GM21515 (cell line): Measurements from ENCODE around the gene SLC13A4.
"Not testable (repeated sequence)": the region's sequence is repeated elsewhere in the genome, so short reads cannot be mapped to it uniquely, and the experiment has no call there.

Experiments
- ATAC-seq: cut with Tn5 transposase; IDR thresholded peaks from one replicate; pipeline ENCODE4 v1.9.1; 2021; ENCODE audit not compliant: unreplicated experiment

Gene SLC13A4

GRCh38 chr7:135666846-135667245 lies 61.1 kb downstream of the SLC13A4 start:
- ATAC-seq: no peak

DNA sequence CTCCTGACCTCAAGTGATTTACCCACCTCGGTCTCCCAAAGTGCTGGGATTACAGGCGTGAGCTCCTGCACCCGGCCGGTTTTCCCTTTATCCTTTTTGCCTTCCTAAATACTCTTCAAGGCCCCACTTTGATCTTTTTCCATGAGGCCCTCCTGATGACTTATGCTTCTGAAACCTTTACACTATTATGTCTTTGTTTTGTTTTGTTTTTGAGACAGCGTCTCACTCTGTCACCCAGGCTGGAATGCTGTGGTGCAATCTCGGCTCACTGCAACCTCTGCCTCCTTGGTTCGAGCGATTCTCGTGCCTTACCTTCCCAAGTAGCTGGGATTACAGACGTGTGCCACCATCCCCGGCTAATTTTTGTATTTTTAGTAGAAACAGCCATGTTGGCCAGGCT lies 61.8 kb downstream of the SLC13A4 start:
- ATAC-seq: no peak

DNA sequence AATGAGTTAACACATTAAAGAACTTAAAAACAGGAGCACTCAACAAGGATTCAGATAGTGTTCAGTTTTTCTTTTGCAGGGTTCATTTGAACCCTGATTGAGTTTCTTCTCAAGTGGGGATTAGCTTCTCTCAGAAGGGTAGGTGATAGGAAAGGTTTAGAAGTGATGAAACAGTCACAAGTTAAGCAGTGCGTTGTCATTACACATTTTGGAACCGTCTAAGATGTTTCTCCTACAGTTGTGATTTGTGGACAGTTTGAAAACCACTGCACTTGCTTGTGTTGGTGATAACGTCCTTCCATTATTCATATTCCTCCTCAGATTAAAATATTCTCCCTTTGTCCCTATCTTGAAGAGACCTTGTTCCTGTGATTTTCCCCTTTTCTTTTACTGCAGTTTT lies 62.9 kb downstream of the SLC13A4 start:
- no peak for ATAC-seq

GRCh38 chr7:135664046-135664589 lies 63.9 kb downstream of the SLC13A4 start:
- no peak for ATAC-seq

DNA sequence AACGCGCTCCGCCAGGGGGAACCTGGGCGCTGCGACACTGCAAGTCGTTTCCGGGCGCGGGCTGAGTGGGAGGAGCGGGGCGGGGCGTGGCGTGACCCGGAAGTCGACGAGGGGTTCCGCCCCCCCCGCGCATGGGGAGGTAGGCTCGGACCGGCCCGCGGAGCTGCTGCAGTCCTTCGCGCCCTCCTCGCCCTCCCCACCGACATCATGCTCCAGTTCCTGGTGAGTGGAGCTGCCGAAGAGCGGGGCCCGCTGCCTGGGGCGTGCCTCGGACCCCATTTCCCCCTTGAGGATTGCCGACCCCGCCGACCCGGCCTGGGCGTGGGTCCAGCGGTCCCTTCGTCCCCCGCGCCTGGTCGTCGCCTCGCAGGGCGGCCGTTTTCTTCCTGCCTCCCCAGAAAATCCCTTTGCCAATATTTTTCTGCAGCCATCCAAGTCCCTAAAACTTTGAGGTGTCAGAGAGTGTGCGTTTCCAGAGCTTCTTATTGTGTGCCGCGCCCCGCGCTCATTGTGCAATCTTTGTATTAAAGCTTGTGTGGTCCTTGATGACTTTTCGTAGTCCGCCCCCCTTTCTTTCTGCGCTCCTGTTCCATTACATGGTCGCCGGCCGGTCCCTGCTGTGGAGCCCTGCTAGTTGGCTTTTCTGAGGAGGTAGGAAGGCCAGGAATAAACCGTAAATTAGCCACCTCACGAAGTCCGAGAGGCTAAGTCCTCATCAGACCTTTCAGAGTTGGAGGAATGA lies 65.4 kb downstream of the SLC13A4 start, which contains the start of gene STMP1:
TSS of gene STMP1 (plus strand) at position 142 of the 742 bp plus-strand sequence.
- peak; percentile 95 for ATAC-seq

GRCh38 chr7:135662123-135662372 lies 65.9 kb downstream of the SLC13A4 start:
- no peak for ATAC-seq

GRCh38 chr7:135661311-135662122 lies 66.5 kb downstream of the SLC13A4 start:
- ATAC-seq: no peak

DNA sequence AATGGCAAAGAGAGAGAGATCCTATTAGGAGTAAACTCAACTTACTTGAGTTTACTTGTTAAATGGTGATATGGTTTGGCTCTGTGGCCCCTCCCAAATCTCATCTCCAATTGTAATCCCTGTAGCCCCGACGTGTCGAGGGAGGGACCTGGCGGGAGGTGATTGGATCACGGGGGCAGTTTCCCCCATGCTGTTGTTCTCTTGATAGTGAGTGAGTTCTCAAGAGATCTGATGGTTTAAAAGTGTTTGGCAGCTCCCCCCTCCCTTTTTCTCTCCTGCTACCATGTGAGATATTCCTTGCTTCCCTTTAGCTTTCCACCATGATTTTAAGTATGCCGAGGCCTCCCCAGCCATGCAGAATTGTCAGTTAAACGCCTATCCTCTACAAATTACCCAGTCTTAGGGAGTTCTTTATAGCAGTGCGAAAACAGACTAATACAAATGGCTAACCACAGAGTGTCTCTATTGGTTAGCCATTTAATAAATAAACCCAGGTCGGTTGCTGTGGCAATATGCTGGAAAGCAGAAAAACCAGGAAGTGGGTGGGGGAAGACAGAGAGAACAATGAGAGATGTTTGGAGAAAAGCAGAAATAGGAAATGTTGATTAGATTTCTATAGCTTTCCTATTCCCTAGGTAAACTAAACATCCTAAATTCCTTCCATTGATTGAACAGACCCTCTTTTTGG lies 68.7 kb downstream of the SLC13A4 start:
- ATAC-seq: no peak

- no peak for ATAC-seq
These were observed 69.4 kb downstream of the SLC13A4 start for GRCh38 chr7:135658564-135658963.

GRCh38 chr7:135653340-135654080 lies 74.5 kb downstream of the SLC13A4 start:
- no peak for ATAC-seq

DNA sequence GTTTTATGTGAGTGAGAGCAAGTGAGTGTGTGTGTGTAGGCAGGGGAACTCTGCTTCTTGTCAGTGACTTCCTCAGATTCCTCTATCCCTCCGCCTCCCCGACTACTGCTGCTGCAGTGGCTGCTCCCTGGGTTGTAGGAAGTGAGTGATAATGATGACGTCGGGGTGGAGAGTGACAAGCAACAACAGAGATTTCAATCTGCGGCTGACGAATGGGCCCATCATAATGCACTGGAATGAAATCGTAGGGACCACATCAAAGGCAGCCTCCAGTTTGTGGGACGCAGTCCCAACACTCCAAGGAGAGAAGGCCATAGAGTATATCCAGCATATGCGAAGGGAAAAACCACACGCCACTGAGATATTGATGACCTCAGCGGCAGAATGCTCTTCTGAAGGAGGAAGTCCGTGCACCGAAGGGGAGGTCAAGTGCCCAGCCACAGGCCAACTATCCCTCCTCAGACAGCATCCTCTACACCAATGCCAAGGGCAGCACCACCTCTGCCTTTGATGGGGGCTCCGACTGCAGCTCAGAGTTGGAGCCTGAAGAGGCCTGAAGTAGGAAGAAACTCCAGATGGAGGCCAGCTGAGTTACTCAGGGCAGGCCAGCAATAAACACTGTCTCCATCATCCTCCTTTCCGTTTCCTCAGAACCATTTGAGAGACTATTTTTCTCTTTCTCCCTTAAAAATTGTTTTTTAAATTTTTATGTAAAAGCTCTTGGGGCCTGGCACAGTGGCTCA lies 77.0 kb downstream of the SLC13A4 start:
- no peak for ATAC-seq

- no peak for ATAC-seq
These were observed 79.8 kb downstream of the SLC13A4 start for GRCh38 chr7:135648235-135648634.

DNA sequence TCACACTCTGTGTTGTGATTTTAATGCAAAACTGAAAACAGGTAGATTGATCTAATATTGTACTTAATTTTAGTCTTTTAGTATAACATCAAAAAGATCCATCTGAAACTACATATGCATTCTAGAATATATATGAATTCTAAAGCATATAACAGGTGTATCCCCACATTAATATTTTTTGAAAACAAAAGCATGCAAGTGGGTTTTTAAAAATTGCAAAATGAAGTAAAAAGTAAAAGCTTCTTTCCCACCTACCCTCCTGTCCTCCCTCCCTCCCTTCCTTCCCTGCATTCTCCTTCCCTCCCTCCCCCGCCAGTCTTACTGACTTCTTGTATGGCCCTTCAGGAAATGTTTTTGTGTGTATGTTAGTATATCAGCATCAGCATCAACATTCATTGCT lies 80.2 kb downstream of the SLC13A4 start:
- no peak for ATAC-seq

DNA sequence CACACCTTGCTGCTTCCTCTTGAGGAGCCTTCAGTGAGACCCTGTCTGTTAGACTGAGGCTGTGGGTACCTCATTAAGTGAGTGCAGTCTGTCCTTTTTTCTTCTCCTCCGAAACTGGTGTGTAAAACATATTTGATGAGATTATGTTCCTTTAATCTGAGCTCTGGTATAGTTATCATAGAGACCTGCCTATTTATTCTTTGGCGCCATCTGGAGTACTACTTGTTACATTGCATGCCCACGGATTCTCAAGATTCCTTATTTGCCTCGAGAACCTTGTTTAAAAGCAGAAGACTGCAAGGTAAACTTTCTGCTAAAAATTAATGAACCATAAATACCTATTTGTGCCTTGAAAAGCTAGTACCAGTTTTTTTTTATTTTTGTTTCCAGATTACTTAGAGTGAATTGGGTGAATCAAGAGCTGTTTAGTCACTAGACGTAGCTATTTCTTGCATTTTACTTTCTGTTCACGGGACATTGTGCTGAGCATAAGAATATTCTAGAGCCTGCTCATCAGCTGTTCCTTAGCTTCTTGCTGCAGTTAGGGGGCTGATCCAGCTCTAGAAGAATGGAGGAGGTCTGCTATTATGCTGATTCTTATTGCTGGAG lies 82.6 kb downstream of the SLC13A4 start:
- no peak for ATAC-seq

GRCh38 chr7:135644729-135645128 lies 83.3 kb downstream of the SLC13A4 start:
- ATAC-seq: no peak

GRCh38 chr7:135644154-135644553 lies 83.8 kb downstream of the SLC13A4 start:
- ATAC-seq: no peak

DNA sequence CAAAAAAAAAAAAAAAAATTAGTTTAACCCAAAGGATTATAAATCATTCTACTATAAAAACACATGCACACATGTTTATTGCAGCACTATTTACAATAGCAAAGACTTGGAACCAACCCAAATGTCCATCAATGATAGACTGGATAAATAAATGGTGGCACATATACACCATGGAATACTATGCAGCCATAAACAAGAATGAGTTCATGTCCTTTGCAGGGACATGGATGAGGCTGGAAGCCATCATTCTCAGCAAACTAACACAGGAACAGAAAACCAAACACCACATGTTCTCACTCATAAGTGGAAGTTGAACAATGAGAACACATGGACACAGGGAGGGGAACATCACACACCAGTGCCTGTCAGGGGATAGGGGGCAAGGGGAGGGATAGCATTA lies 88.3 kb downstream of the SLC13A4 start:
- ATAC-seq: not testable (repeated sequence)

DNA sequence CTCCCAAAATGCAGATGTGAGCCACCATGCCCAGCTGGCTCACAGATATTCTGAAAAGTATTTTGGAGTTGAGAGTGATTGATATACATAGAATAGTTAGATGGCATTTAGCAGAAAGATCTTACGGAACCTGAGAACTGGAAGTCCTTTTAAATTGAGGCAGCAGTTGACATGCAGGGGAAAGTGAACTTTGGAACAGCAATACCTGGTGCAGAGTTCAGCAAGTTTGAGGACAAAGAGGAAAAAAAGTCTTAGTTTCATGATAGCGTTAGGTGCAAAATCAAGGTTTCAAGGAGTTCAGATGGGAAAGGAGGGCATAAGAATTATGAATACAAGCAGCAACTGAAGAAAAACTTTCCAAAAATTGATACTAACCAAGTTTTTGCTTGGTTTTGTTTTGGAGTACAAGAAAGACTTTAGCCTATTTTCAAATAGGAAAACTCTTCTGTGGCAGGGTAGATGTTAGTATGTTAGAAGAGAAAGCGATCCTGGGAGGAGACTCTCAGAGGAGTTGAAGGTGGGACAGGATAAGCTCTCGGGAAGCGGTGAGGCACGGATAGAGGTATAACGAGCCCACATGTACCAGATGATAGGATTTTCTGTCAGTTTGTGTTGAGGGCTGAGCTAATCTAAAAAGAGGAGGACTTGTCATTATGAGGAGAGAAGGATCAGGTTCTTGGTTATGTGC lies 93.7 kb downstream of the SLC13A4 start:
- ATAC-seq: no peak
